Esophagus squamous epithelium (tissue), 4 donors: ENCODE data around the gene CX3CL1.

Experiments used
- CTCF ChIP-seq, 6 experiments: fragments of 450-650 bp in 4 of 6; fragments of 200-600 bp in 2 of 6; sonication (generic) in 2 of 6; IDR thresholded peaks; one replicate each; pipeline ENCODE4 v1.5.1; 2016 to 2019; ENCODE audit warnings: antibody characterized with exemption in 6 of 6, mild to moderate bottlenecking in 4 of 6, moderate library complexity in 4 of 6
- POLR2A ChIP-seq, 4 donors: fragments of 450-650 bp; IDR thresholded peaks; one replicate each; pipeline ENCODE4 v1.6.1; 2017; ENCODE audit warnings: antibody characterized with exemption in 4 of 4, mild to moderate bottlenecking in 4 of 4, moderate library complexity in 3 of 4

GRCh38 chr16:57413301-57413730 is 41.0 kb downstream of the CX3CL1 start:
- TF ChIP-seq CTCF (IDR thresholded peaks at IDR 0.05) = no peak
- no peak for TF ChIP-seq POLR2A (IDR thresholded peaks at IDR 0.05)
